PC-3 (cell line): ENCODE measurements around the gene STX18.

Experiments used
- EZH2 ChIP-seq: fragments of 300-600 bp; sonication (generic); IDR thresholded peaks from one replicate; pipeline ENCODE4 v1.6.1; 2017; ENCODE audit warnings: antibody characterized with exemption, mild to moderate bottlenecking, low read length; ENCODE audit not compliant: unreplicated experiment
- EZH2phosphoT487 ChIP-seq: fragments of 300-600 bp; sonication (generic); IDR thresholded peaks from 2 replicates; pipeline ENCODE4 v1.6.1; 2018; ENCODE audit warnings: mild to moderate bottlenecking, antibody characterized with exemption, low read length, borderline replicate concordance
- TF ChIP-seq, protein P1 (sequence below): fragments of 300-600 bp; sonication (generic); conservative IDR thresholded peaks from 2 replicates; pipeline ENCODE4 v1.5.1; 2017; ENCODE audit warnings: antibody characterized with exemption, low read depth, mild to moderate bottlenecking, low read length

DNA sequence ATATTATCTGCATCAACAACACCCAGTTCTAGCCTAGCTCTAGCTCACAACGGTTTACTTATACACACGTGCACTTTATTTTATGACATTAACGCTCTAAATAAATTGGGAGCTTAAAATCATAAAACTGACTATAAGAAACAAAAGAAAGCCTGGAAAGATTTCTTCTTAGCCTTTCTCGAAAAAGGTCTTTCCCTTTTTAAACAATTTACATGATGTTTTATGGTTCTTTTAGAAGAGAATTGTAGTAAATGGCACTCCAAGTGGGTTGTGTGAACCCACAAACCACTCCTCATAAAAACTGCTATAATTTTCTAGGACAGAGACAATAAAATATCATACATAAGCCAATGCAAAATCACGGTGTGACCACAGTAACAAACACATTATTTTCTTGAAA lies 23.1 kb downstream of the STX18 start:
- TF ChIP-seq, protein P1, sequence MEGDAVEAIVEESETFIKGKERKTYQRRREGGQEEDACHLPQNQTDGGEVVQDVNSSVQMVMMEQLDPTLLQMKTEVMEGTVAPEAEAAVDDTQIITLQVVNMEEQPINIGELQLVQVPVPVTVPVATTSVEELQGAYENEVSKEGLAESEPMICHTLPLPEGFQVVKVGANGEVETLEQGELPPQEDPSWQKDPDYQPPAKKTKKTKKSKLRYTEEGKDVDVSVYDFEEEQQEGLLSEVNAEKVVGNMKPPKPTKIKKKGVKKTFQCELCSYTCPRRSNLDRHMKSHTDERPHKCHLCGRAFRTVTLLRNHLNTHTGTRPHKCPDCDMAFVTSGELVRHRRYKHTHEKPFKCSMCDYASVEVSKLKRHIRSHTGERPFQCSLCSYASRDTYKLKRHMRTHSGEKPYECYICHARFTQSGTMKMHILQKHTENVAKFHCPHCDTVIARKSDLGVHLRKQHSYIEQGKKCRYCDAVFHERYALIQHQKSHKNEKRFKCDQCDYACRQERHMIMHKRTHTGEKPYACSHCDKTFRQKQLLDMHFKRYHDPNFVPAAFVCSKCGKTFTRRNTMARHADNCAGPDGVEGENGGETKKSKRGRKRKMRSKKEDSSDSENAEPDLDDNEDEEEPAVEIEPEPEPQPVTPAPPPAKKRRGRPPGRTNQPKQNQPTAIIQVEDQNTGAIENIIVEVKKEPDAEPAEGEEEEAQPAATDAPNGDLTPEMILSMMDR, result no peak
- TF ChIP-seq EZH2, result no peak
- TF ChIP-seq EZH2phosphoT487, result no peak
